IMR-90 (cell line): ENCODE data around the gene UBALD1. TPM values are rescaled to one million over a fixed set of nuclear protein-coding genes. Genes with fewer than 3 reads are reported as not detected.

Experiments used
- ATAC-seq: fragments of 200-7000 bp; cut with Tn5 transposase; 2 replicates; pipeline ENCODE4 v1.9.1; 2020; ENCODE audit warnings: low read depth, mild to moderate bottlenecking, moderate library complexity
- BruUV-seq: library from RNA; stranded (reverse); fragments of 400-500 nt; replicated peaks from 2 replicates; lab custom pipeline; 2021; lab: Mats Ljungman, UMichigan
- CTCF ChIA-PET: fragments of 300-600 bp; formaldehyde crosslinking; extraction: SDS; loops from one replicate; lab custom pipeline; 2021; ENCODE audit warnings: antibody characterized with exemption; lab: Yijun Ruan, JAX
- POLR2A ChIA-PET: fragments of 300-600 bp; sonication (Branson Sonifier 250); formaldehyde crosslinking; loops from one replicate; lab custom pipeline; 2022; ENCODE audit warnings: antibody characterized with exemption; ENCODE audit not compliant: unreplicated experiment; lab: Charles Lee
- DNase-seq: peaks from one replicate; pipeline ENCODE4 v3.0.0; 2013
- H2AFZ ChIP-seq: replicated peaks from 2 replicates; pipeline ENCODE3; 2013; ENCODE audit warnings: low read length, mild to moderate bottlenecking; ENCODE audit not compliant: poor library complexity
- H2AK5ac ChIP-seq: 2 replicates; pipeline ENCODE4 v1.6.1; 2013; ENCODE audit warnings: low read depth, low read length, inconsistent platforms
- H2AK9ac ChIP-seq: replicated peaks from 2 replicates; pipeline ENCODE3; 2013; ENCODE audit warnings: mild to moderate bottlenecking, low read depth, low read length, moderate library complexity; ENCODE audit not compliant: poor library complexity
- H2BK120ac ChIP-seq: 2 replicates; pipeline ENCODE4 v1.6.1; 2013; ENCODE audit warnings: low read depth, low read length, inconsistent platforms
- H2BK15ac ChIP-seq: 3 replicates; pipeline ENCODE4 v1.6.1; 2013; ENCODE audit warnings: low read depth, low read length, inconsistent platforms
- H2BK20ac ChIP-seq: 2 replicates; pipeline ENCODE4 v1.6.1; 2013; ENCODE audit warnings: low read depth, mild to moderate bottlenecking, inconsistent platforms, low read length, moderate library complexity
- H2BK5ac ChIP-seq: 2 replicates; pipeline ENCODE4 v1.6.1; 2013; ENCODE audit warnings: mild to moderate bottlenecking, low read depth, low read length, inconsistent platforms; ENCODE audit not compliant: poor library complexity, severe bottlenecking
- H3K14ac ChIP-seq: replicated peaks from 2 replicates; pipeline ENCODE4 v1.6.1; 2013; ENCODE audit warnings: low read depth, low read length, inconsistent platforms
- H3K18ac ChIP-seq: 2 replicates; pipeline ENCODE4 v1.6.1; 2013; ENCODE audit warnings: low read depth, low read length, control low read depth
- H3K23ac ChIP-seq: 2 replicates; pipeline ENCODE4 v1.6.1; 2013; ENCODE audit warnings: low read depth, low read length, inconsistent platforms
- H3K27ac ChIP-seq: 2 replicates; pipeline ENCODE4 v1.5.1; 2013; ENCODE audit warnings: mild to moderate bottlenecking, control low read depth, low read length; ENCODE audit not compliant: insufficient read depth
- H3K27me3 ChIP-seq: 2 replicates; pipeline ENCODE4 v1.6.1; 2013; ENCODE audit warnings: low read length; ENCODE audit not compliant: control insufficient read depth, insufficient read depth
- H3K36me3 ChIP-seq: 2 replicates; pipeline ENCODE4 v1.6.1; 2013; ENCODE audit warnings: low read length, mixed read lengths; ENCODE audit not compliant: control insufficient read depth, insufficient read depth
- H3K4ac ChIP-seq: 2 replicates; pipeline ENCODE4 v1.6.1; 2013; ENCODE audit warnings: low read depth, low read length, inconsistent platforms
- H3K4me1 ChIP-seq: 2 replicates; pipeline ENCODE4 v1.6.1; 2013; ENCODE audit warnings: low read length, mixed read lengths; ENCODE audit not compliant: control insufficient read depth, insufficient read depth
- H3K4me2 ChIP-seq: 2 replicates; pipeline ENCODE4 v1.6.1; 2013; ENCODE audit warnings: low read depth, mild to moderate bottlenecking, control low read depth, low read length, moderate library complexity
- H3K4me3 ChIP-seq: 2 replicates; pipeline ENCODE4 v1.5.1; 2013; ENCODE audit warnings: low read depth, mild to moderate bottlenecking, control low read depth, low read length, moderate library complexity; ENCODE audit not compliant: insufficient read depth
- H3K56ac ChIP-seq: 2 replicates; pipeline ENCODE4 v1.6.1; 2013; ENCODE audit warnings: low read length, inconsistent platforms; ENCODE audit not compliant: insufficient read depth; ENCODE audit errors: extremely low read depth
- H3K79me1 ChIP-seq, 2 experiments: 2 replicates each; pipeline ENCODE4 v1.6.1; 2013; ENCODE audit warnings: low read length in 2 of 2, inconsistent platforms in 1 of 2, low read depth in 1 of 2
- H3K9ac ChIP-seq: 2 replicates; pipeline ENCODE4 v1.6.1; 2013; ENCODE audit warnings: low read depth, low read length, control low read depth
- H3K9me1 ChIP-seq: 2 replicates; pipeline ENCODE4 v1.6.1; 2013; ENCODE audit warnings: low read length, inconsistent platforms; ENCODE audit not compliant: insufficient read depth
- H3K9me3 ChIP-seq: 2 replicates; pipeline ENCODE4 v1.6.1; 2013; ENCODE audit warnings: low read length; ENCODE audit not compliant: control insufficient read depth, insufficient read depth
- H4K20me1 ChIP-seq: 2 replicates; pipeline ENCODE4 v1.6.1; 2013; ENCODE audit warnings: low read length, inconsistent platforms; ENCODE audit not compliant: insufficient read depth
- H4K5ac ChIP-seq: 2 replicates; pipeline ENCODE4 v1.6.1; 2013; ENCODE audit warnings: mild to moderate bottlenecking, low read depth, low read length, control low read depth
- H4K8ac ChIP-seq, 2 experiments: 2 replicates each; pipeline ENCODE4 v1.6.1; 2013; ENCODE audit warnings: low read depth in 2 of 2, low read length in 2 of 2, control low read depth in 1 of 2, inconsistent platforms in 1 of 2
- H4K91ac ChIP-seq: 2 replicates; pipeline ENCODE4 v1.6.1; 2013; ENCODE audit warnings: low read depth, low read length, inconsistent platforms; ENCODE audit not compliant: insufficient read depth
- CEBPB ChIP-seq: IDR thresholded peaks from 2 replicates; pipeline ENCODE4 v1.6.1; 2012; ENCODE audit warnings: low read depth, low read length, improper control_type of control experiment
- CHD1 ChIP-seq: IDR thresholded peaks from 2 replicates; pipeline ENCODE4 v1.6.1; 2012; ENCODE audit warnings: low read depth, low read length, improper control_type of control experiment
- CTCF ChIP-seq: conservative IDR thresholded peaks from 2 replicates; pipeline ENCODE4 v1.5.1; 2012; ENCODE audit warnings: mild to moderate bottlenecking, low read depth, low read length, improper control_type of control experiment
- FOS ChIP-seq: fragments of 150-350 bp; IDR thresholded peaks from 2 replicates; pipeline ENCODE4 v1.6.1; 2016; ENCODE audit warnings: low read depth, low read length
- MAZ ChIP-seq: IDR thresholded peaks from 2 replicates; pipeline ENCODE4 v1.6.1; 2012; ENCODE audit warnings: low read depth, mild to moderate bottlenecking, low read length, improper control_type of control experiment, moderate library complexity, borderline replicate concordance
- MXI1 ChIP-seq: IDR thresholded peaks from 2 replicates; pipeline ENCODE4 v1.6.1; 2012; ENCODE audit warnings: low read depth, mild to moderate bottlenecking, low read length, moderate library complexity, borderline replicate concordance
- NFE2L2 ChIP-seq: fragments of 150-350 bp; IDR thresholded peaks from 2 replicates; pipeline ENCODE4 v1.6.1; 2016; ENCODE audit warnings: low read depth, mild to moderate bottlenecking, low read length
- POLR2A ChIP-seq: IDR thresholded peaks from 2 replicates; pipeline ENCODE4 v1.6.1; 2012; ENCODE audit warnings: mild to moderate bottlenecking, low read depth, low read length
- RCOR1 ChIP-seq: IDR thresholded peaks from 2 replicates; pipeline ENCODE4 v1.6.1; 2012; ENCODE audit warnings: mild to moderate bottlenecking, low read length, improper control_type of control experiment; ENCODE audit not compliant: insufficient replicate concordance
- RFX5 ChIP-seq: IDR thresholded peaks from 2 replicates; pipeline ENCODE4 v1.8.0; 2012; ENCODE audit warnings: low read depth, mild to moderate bottlenecking, low read length, moderate library complexity
- SMC3 ChIP-seq: fragments of 150-350 bp; IDR thresholded peaks from 2 replicates; pipeline ENCODE4 v1.6.1; 2016; ENCODE audit warnings: low read depth, mild to moderate bottlenecking, antibody characterized with exemption, low read length, moderate library complexity
- USF2 ChIP-seq: fragments of 150-350 bp; IDR thresholded peaks from 2 replicates; pipeline ENCODE4 v1.6.1; 2017; ENCODE audit warnings: mild to moderate bottlenecking, antibody characterized with exemption, low read length, low read depth
- WGBS, 2 experiments: methylation state at CpG; one replicate each; pipeline versions ENCODE4 v1.1.5 to v1.1.7; 2013; ENCODE audit warnings: missing lambda C conversion rate in 2 of 2; ENCODE audit not compliant: insufficient read length in 1 of 2; ENCODE audit errors: extremely low coverage in 2 of 2; 5-methylcytosine and 5-hydroxymethylcytosine counted together
- dilution Hi-C: fragments of 300-500 bp; cut with HindIII; formaldehyde crosslinking; loops from one replicate; pipeline ENCODE4 v1.14.3; 2018; ENCODE audit warnings: low sequenced_read_pairs; ENCODE audit not compliant: unreplicated experiment
- in situ Hi-C: fragments of 300-500 bp; cut with MboI; formaldehyde crosslinking; loops from 3 replicates; pipeline ENCODE4 v1.14.3; 2019; ENCODE audit warnings: low sequenced_read_pairs, inconsistent platforms, mixed read lengths
- intact Hi-C: fragments of 100-400 bp; cut with micrococcal nuclease; formaldehyde crosslinking; loops from 2 replicates; pipeline ENCODE4 v1.10.0; 2022
- polyA plus RNA-seq, 3 experiments: library from polyadenylated mRNA; depleted of rRNA; stranded (reverse); fragments of >200 nt; gene quantifications; 2 replicates each; pipeline ENCODE4 v1.2.3, GENCODE V29; 2012; ENCODE audit warnings: low replicate concordance in 1 of 3
- total RNA-seq: library from RNA; depleted of rRNA; stranded (reverse); fragments of >200 nt; gene quantifications from 2 replicates; pipeline ENCODE4 v1.2.3, GENCODE V29; 2012

The UBALD1 gene
- total and polyA plus RNA-seq, 2 of the 4 experiments (the other 2 are of a cell fraction), result 1.3 to 14.5 TPM

GRCh38 chr16:4611337-4612021 is 3.2 kb downstream of the UBALD1 start (continued):
- peak; percentile 93 for TF ChIP-seq CEBPB

GRCh38 chr16:4610011-4611005 is 4.4 kb downstream of the UBALD1 start:
- Histone ChIP-seq H4K20me1 (peaks cover 57% of the 10 kb centered on the region), H2BK20ac (no peak overlapping the region), H3K4me3 (no peak overlapping the region), H3K23ac (no peak overlapping the region), H2BK5ac (no peak overlapping the region), H4K91ac (no peak overlapping the region), H3K4ac (no peak overlapping the region), H3K27ac (no peak overlapping the region), H3K4me2 (no peak overlapping the region), H3K9ac (no peak overlapping the region), H2AK9ac (no peak overlapping the region), H3K27me3 (no peaks in the 10 kb centered on the region), H2AFZ (no peak overlapping the region), H4K8ac (no peak overlapping the region), H3K14ac (no peak overlapping the region), H2BK120ac (no peak overlapping the region), H3K36me3 (peaks cover 24% of the 10 kb centered on the region; the same call in 1 of the 2 replicates), H2AK5ac (no peak overlapping the region), H3K9me1 (peaks cover 8% of the 10 kb centered on the region; the same call in 1 of the 2 replicates), H3K79me1 (peaks cover 17 to 63% of the 10 kb centered on the region in 2 experiments), H3K9me3 (no peaks in the 10 kb centered on the region), H3K18ac (no peak overlapping the region), H4K5ac (no peak overlapping the region), H3K56ac (no peak overlapping the region), H2BK15ac (no peak overlapping the region), H3K4me1 (peaks cover 23% of the 10 kb centered on the region)
- DNase-seq (no peak), ATAC-seq (no peak)
- POLR2A ChIA-PET, result no interaction called here
- dilution Hi-C loops (no loop called here), intact Hi-C loops (no loop called here), in situ Hi-C loops (no loop called here)
- no TSS peak for BruUV-seq
- CTCF ChIA-PET, result no interaction called here
- WGBS, 2 experiments, result 85% methylated on average over 4 of the region's 32 CpGs; no CpG with 5 or more reads in 1 of the 2 experiments
- TF ChIP-seq NFE2L2, result no peak
- TF ChIP-seq MAZ, result no peak
- TF ChIP-seq MXI1, result no peak
- no peak for TF ChIP-seq POLR2A
- no peak for TF ChIP-seq CTCF
- no peak for TF ChIP-seq RCOR1
- TF ChIP-seq CEBPB, result no peak
- no peak for TF ChIP-seq USF2
- TF ChIP-seq SMC3, result no peak
- TF ChIP-seq CHD1, result no peak
- no peak for TF ChIP-seq RFX5
- TF ChIP-seq FOS, result no peak
